Osteocyte (in vitro differentiated cells): Measurements from ENCODE around the gene MAEA. TPM values are rescaled to one million over a fixed set of nuclear protein-coding genes. Genes with fewer than 3 reads are reported as not detected.

Experiments used
- DNase-seq: peaks from one replicate; pipeline ENCODE4 v3.0.0; 2021; ENCODE audit warnings: mixed read lengths; ENCODE audit not compliant: unreplicated experiment; ENCODE audit errors: extremely low spot score
- H3K27ac Mint-ChIP-seq: one replicate; pipeline ENCODE4 v1.8.0; 2021; ENCODE audit warnings: mild to moderate bottlenecking, mixed read lengths; ENCODE audit not compliant: unreplicated experiment
- H3K27me3 Mint-ChIP-seq: one replicate; pipeline ENCODE4 v1.8.0; 2021; ENCODE audit warnings: mixed read lengths; ENCODE audit not compliant: unreplicated experiment
- H3K36me3 Mint-ChIP-seq: one replicate; pipeline ENCODE4 v1.8.0; 2021; ENCODE audit warnings: mixed read lengths; ENCODE audit not compliant: unreplicated experiment
- H3K4me1 Mint-ChIP-seq: one replicate; pipeline ENCODE4 v1.8.0; 2021; ENCODE audit warnings: mixed read lengths; ENCODE audit not compliant: unreplicated experiment
- H3K4me3 Mint-ChIP-seq: one replicate; pipeline ENCODE4 v1.8.0; 2021; ENCODE audit warnings: mild to moderate bottlenecking, moderate library complexity, mixed read lengths; ENCODE audit not compliant: unreplicated experiment
- H3K9me3 Mint-ChIP-seq: one replicate; pipeline ENCODE4 v1.8.0; 2021; ENCODE audit warnings: mixed read lengths; ENCODE audit not compliant: unreplicated experiment
- total RNA-seq: library from RNA; stranded (reverse); gene quantifications from 2 replicates; pipeline ENCODE4 v1.2.1, GENCODE V29; 2021
- TF ChIP-seq, protein P1 (sequence below): fragments of 200-600 bp; sonication (generic); IDR thresholded peaks from 2 replicates; pipeline ENCODE4 v1.5.0; 2021; ENCODE audit warnings: antibody characterized with exemption, mild to moderate bottlenecking, moderate library complexity

Gene MAEA
- total RNA-seq, 1 donor from 2014 or later: 62.9 TPM

DNA sequence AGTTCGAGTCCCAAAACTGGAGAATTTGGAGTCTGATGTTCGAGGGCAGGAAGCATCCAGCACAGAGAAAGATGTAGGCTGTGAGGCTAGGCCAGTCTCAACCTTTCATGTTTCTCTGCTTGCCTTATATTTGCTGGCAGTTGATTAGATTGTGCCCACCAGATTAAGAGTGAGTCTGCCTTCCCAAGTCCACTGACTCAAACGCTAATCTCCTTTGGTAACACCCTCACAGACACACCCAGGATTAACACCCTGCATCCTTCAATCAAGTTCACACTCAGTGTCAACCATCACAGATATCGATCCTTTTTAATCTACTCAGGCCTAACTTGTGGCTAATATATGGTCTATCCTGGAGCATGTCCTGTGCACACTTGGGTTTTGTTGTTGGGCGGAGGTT is 18.0 kb upstream of the MAEA start:
- H3K4me1 Mint-ChIP-seq: no peaks in the 10 kb centered on the region
- H3K36me3 Mint-ChIP-seq: peaks cover 11% of the 10 kb centered on the region
- no peak overlapping the region for H3K4me3 Mint-ChIP-seq
- DNase-seq: no peak
- peaks cover 8% of the 10 kb centered on the region for H3K9me3 Mint-ChIP-seq
- H3K27me3 Mint-ChIP-seq: no peaks in the 10 kb centered on the region
- TF ChIP-seq, protein P1, sequence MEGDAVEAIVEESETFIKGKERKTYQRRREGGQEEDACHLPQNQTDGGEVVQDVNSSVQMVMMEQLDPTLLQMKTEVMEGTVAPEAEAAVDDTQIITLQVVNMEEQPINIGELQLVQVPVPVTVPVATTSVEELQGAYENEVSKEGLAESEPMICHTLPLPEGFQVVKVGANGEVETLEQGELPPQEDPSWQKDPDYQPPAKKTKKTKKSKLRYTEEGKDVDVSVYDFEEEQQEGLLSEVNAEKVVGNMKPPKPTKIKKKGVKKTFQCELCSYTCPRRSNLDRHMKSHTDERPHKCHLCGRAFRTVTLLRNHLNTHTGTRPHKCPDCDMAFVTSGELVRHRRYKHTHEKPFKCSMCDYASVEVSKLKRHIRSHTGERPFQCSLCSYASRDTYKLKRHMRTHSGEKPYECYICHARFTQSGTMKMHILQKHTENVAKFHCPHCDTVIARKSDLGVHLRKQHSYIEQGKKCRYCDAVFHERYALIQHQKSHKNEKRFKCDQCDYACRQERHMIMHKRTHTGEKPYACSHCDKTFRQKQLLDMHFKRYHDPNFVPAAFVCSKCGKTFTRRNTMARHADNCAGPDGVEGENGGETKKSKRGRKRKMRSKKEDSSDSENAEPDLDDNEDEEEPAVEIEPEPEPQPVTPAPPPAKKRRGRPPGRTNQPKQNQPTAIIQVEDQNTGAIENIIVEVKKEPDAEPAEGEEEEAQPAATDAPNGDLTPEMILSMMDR: no peak
- no peak overlapping the region for H3K27ac Mint-ChIP-seq

DNA sequence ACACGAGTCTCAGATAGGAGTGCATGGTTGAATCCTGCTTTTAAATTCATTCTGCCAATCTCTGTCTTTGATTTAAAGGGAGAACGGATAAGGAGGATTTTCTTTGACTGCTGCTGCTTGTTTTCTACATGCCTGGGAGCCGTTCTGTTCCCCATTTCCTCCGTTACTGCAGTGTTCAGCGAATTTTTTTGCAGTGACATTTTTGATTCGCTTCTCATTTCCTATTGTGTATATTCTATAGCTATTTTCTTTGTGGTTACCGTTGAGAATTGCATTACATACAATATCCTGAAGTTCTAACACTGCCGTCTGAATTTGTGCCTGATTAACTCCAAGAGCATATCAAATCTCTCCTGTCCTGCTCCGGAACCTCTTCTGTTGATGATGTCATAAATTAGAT is 14.8 kb upstream of the MAEA start:
- Mint-ChIP-seq H3K9me3 (no peaks in the 10 kb centered on the region), H3K4me3 (no peak overlapping the region), H3K27me3 (no peaks in the 10 kb centered on the region), H3K27ac (no peak overlapping the region), H3K36me3 (peaks cover 7% of the 10 kb centered on the region), H3K4me1 (no peaks in the 10 kb centered on the region)
- TF ChIP-seq, protein P1: no peak
- DNase-seq: no peak

DNA sequence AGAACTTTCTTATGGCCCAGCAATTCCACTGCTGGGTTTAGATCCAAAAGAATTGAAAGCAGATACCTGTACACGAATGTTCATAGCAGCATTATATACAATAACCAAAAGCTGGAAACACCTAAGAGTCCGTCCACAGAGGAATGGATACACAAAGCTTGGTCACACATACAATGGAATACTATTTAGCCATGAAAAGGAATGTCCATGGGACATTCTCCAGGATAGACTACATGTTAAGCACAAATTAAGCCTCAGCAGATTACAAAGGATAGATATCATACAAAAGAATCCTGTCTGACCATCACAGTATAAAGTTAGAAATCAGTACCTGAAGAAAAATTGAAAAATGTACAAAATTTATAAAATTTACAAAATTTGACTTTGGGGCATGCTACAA is 12.7 kb upstream of the MAEA start:
- H3K9me3 Mint-ChIP-seq: no peaks in the 10 kb centered on the region
- TF ChIP-seq, protein P1: no peak
- no peaks in the 10 kb centered on the region for H3K4me1 Mint-ChIP-seq

DNA sequence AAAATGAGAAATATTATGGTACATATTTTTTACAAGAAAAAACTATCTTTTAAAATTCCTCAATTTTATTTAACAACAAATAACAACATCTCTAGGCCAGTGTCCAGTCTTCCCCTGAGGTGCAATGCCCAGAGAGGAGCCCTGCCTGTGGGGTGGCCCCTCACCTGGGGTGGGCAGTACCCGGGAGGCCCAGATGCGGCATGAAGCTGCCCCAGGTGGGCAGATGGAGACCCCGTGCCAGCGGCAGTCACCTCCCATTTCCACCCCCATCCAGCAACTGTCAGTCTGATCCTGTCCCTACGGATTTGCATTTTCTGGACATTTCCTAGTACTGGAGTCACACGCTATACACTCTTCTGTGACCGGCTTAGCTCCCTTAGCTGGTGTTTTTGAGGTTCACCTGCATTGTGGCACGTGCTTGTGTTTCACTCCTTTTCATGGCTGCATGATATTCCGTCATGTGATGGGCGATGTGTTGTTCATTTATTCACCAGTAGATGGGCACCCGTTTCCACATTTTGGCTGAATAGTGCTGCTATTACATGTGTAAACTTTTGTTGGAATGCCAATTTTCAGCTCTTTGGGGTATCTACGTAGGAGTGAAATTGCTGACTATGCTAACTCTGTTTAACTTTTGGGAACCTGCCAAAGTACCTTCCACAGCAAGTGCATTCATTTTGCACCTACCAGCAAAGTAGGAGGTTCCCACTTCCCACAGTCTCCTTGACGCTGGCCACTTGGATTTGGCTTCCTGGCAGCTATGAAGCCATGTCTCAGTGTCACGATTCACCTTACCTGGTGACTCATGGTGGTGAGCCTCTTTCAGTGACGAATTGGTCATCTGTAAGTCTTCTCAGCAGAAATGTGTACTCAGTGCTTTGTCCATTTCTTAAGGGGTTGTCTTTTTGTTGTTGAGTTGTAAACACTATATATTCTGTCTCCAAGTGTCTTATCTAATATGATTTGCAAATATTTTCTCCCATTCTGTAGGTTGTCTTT is 11.7 kb upstream of the MAEA start:
- DNase-seq: no peak
- no peaks in the 10 kb centered on the region for H3K27me3 Mint-ChIP-seq
- TF ChIP-seq, protein P1: no peak

More for the DNA sequence above, 12.7 kb upstream of the MAEA start:
- DNase-seq: no peak
- Mint-ChIP-seq H3K4me3 (no peak overlapping the region), H3K27ac (no peak overlapping the region), H3K27me3 (no peaks in the 10 kb centered on the region), H3K36me3 (peaks cover 3% of the 10 kb centered on the region)

DNA sequence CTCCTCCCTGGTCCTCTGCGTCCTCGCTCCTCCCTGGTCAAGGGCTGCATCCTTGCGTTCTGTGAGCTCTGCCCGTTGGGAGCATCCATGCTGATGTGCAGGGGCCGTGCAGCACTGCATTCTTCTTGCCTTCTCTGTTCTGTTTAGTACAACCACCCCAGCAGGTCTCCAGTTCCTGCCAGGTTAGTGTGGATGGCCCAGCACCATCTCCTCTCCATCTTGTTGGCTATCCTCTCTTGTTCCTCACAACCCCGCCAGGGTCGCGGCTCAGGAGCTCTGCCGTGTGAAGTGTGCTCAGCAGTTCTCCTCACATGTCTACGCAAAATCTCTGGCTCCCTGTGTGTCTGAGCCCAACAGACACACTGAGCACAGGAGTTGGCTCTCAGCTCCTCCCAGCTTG is 10.4 kb upstream of the MAEA start:
- no peaks in the 10 kb centered on the region for H3K4me1 Mint-ChIP-seq
- TF ChIP-seq, protein P1: no peak
- no peaks in the 10 kb centered on the region for H3K9me3 Mint-ChIP-seq
- H3K27ac Mint-ChIP-seq: no peak overlapping the region
- H3K36me3 Mint-ChIP-seq: peaks cover 3% of the 10 kb centered on the region
- no peaks in the 10 kb centered on the region for H3K27me3 Mint-ChIP-seq
- no peak overlapping the region for H3K4me3 Mint-ChIP-seq
- DNase-seq: no peak

More for the DNA sequence above, 11.7 kb upstream of the MAEA start:
- H3K9me3 Mint-ChIP-seq: no peaks in the 10 kb centered on the region
- H3K27ac Mint-ChIP-seq: no peak overlapping the region
- H3K4me1 Mint-ChIP-seq: no peaks in the 10 kb centered on the region
- H3K4me3 Mint-ChIP-seq: no peak overlapping the region
- peaks cover 3% of the 10 kb centered on the region for H3K36me3 Mint-ChIP-seq
